Suprapubic skin (tissue), 4 donors: Measurements from ENCODE around the gene NSFL1C. TPM values are rescaled to one million over a fixed set of nuclear protein-coding genes. Genes with fewer than 3 reads are reported as not detected.

Experiments
- DNase-seq, 2 donors: peaks; one replicate each; pipeline ENCODE4 v3.0.0-alpha.2; 2019; ENCODE audit warnings: low spot score in 2 of 2
- H3K27ac ChIP-seq: fragments of 200-600 bp; sonication (generic); one replicate; pipeline ENCODE4 v1.5.1; 2019
- H3K27me3 ChIP-seq: fragments of 200-600 bp; sonication (generic); one replicate; pipeline ENCODE4 v1.5.1; 2019
- H3K36me3 ChIP-seq: fragments of 200-600 bp; sonication (generic); one replicate; pipeline ENCODE4 v1.5.1; 2019
- H3K4me1 ChIP-seq: fragments of 200-600 bp; sonication (generic); one replicate; pipeline ENCODE4 v1.5.1; 2019
- H3K4me3 ChIP-seq: fragments of 200-600 bp; sonication (generic); one replicate; pipeline ENCODE4 v1.5.1; 2019; ENCODE audit warnings: mild to moderate bottlenecking
- H3K9me3 ChIP-seq: fragments of 200-600 bp; sonication (generic); one replicate; pipeline ENCODE4 v1.5.1; 2019
- EP300 ChIP-seq: sonication (generic); formaldehyde crosslinking; IDR thresholded peaks from one replicate; pipeline ENCODE4 v1.6.1; 2017; ENCODE audit warnings: antibody characterized with exemption
- POLR2A ChIP-seq, 2 donors: fragments of 450-650 bp; IDR thresholded peaks; one replicate each; pipeline ENCODE4 v1.6.1; 2017; ENCODE audit warnings: antibody characterized with exemption in 2 of 2, mild to moderate bottlenecking in 2 of 2, moderate library complexity in 2 of 2
- POLR2AphosphoS5 ChIP-seq, 3 donors: sonication (generic); formaldehyde crosslinking; IDR thresholded peaks; one replicate each; pipeline ENCODE4 v1.6.1; 2017; ENCODE audit warnings: antibody characterized with exemption in 3 of 3
- WGBS: methylation state at CpG from one replicate; pipeline ENCODE4 v1.1.5; 2018; 5-methylcytosine and 5-hydroxymethylcytosine counted together
- total RNA-seq, 4 donors: library from RNA; depleted of rRNA; stranded (reverse); fragments of >200 nt; gene quantifications; one replicate each; pipeline ENCODE4 v1.1.0, GENCODE V29; 2016
- TF ChIP-seq, protein P1 (sequence below), 2 donors: fragments of 200-600 bp in 1 of 2; fragments of 450-650 bp in 1 of 2; sonication (generic) in 1 of 2; IDR thresholded peaks; one replicate each; pipeline ENCODE4 v1.5.1; 2016 to 2019; ENCODE audit warnings: antibody characterized with exemption in 2 of 2, mild to moderate bottlenecking in 1 of 2, moderate library complexity in 1 of 2

NSFL1C gene
- 10 to 100 TPM; 55.0 to 75.3 (median 64.3) TPM for total RNA-seq

DNA sequence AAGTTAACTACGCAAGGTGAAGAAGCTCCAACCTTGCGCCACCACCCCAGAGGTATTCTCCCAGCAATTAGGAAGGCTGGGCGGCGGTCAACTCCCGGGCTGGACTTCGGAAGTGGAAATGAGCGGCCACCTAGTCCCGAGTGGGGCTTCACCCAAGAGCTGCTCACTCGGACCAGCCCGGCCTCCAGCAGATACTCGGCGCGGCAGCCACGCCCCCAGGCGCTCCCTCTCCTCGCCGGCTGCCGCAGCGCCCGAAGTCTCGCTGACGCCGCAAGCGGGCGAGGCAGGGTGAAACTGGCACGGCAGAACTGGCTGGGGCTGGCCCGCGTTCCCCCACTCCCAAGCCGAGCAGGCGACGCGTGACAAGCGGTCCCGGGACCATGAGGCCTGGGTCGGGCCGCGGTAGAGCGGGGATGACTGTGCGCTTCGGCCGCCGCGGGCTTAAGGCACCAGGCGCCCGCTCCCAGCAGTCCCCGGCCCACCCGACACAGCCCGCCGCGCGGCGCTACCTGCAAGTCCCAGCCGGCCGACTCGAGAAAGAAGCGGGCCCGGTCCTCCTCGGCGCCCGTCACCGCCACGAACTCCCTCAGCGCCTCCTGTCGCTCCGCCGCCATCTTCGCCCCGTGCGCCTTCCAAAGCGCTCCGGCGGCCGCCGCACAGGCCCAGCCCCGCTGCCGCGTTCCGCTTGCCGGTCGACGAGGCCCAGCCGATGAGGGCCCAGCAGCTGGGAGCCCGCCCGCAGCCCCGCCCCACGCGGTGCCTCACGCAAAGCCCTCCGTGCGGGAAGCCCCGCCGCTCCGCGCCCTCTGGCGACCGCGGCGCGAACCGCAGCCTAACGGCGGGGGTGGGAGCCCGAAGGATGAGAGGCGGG, at the start of gene NSFL1C:
Gene NSFL1C (minus strand): TSS at position 639 of the 871 bp plus-strand sequence. CDS start 25 bp downstream, at position 614.
- H3K27me3 ChIP-seq = no peaks in the 10 kb centered on the region
- peak; percentile 95 to 97 for DNase-seq
- H3K4me3 ChIP-seq = peak within 1 kb of the TSS; percentile 93
- peaks cover 17% of the 10 kb centered on the region for H3K36me3 ChIP-seq
- H3K27ac ChIP-seq = peak within 1 kb of the TSS; percentile 96
- TF ChIP-seq EP300 = no peak
- TF ChIP-seq, protein P1, sequence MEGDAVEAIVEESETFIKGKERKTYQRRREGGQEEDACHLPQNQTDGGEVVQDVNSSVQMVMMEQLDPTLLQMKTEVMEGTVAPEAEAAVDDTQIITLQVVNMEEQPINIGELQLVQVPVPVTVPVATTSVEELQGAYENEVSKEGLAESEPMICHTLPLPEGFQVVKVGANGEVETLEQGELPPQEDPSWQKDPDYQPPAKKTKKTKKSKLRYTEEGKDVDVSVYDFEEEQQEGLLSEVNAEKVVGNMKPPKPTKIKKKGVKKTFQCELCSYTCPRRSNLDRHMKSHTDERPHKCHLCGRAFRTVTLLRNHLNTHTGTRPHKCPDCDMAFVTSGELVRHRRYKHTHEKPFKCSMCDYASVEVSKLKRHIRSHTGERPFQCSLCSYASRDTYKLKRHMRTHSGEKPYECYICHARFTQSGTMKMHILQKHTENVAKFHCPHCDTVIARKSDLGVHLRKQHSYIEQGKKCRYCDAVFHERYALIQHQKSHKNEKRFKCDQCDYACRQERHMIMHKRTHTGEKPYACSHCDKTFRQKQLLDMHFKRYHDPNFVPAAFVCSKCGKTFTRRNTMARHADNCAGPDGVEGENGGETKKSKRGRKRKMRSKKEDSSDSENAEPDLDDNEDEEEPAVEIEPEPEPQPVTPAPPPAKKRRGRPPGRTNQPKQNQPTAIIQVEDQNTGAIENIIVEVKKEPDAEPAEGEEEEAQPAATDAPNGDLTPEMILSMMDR (IDR thresholded peaks at IDR 0.05) = peak; percentile 90 to 100
- peak in 2 of 3 donors; percentile 38 to 86 for TF ChIP-seq POLR2AphosphoS5 (IDR thresholded peaks at IDR 0.05)
- peak in 1 of 2 donors; percentile 36 for TF ChIP-seq POLR2A (IDR thresholded peaks at IDR 0.05)
- H3K4me1 ChIP-seq = peaks cover 66% of the 10 kb centered on the region
- no peaks in the 10 kb centered on the region for H3K9me3 ChIP-seq
- WGBS = under 1% methylated on average over 61 of the region's 104 CpGs

- Histone ChIP-seq H3K4me3 (no peak overlapping the region), H3K4me1 (no peaks in the 10 kb centered on the region), H3K9me3 (no peaks in the 10 kb centered on the region), H3K27me3 (peaks cover 15% of the 10 kb centered on the region), H3K27ac (no peak overlapping the region), H3K36me3 (no peaks in the 10 kb centered on the region)
- no peak for DNase-seq
- 88% methylated on average over 1 of the region's 1 CpG for WGBS
- TF ChIP-seq EP300 = no peak
- no peak for TF ChIP-seq POLR2A (IDR thresholded peaks at IDR 0.05)
Observed at GRCh38 chr20:1513801-1514200, 47.2 kb upstream of the NSFL1C start.

DNA sequence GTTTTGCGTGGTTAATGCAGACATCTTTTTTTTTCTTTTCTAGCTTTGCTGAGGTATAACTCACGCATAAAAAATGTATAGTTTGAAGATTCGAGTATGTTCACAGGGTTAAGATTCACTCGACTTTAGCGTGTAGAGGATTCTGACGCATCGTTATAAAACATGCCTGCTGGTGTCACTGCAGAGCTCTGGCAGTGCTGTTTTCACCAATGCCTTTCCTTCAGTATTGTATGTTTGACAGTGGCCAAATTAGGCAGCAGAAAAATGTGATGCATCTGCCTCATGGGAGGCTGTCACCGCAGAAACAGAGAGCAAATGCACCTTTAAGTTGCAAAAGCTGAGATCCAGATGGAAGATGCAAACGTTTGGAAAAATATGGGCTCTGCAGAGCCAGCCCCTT, 42.6 kb upstream of the NSFL1C start:
- 29% methylated on average over 9 of the region's 9 CpGs for WGBS
- TF ChIP-seq, protein P1 (IDR thresholded peaks at IDR 0.05) = peak in 1 of 2 donors; percentile 10
- no peak for TF ChIP-seq EP300

GRCh38 chr20:1508574-1508973, 41.9 kb upstream of the NSFL1C start:
- Histone ChIP-seq H3K36me3 (no peaks in the 10 kb centered on the region), H3K4me1 (no peaks in the 10 kb centered on the region), H3K4me3 (no peak overlapping the region), H3K27ac (no peak overlapping the region), H3K9me3 (no peaks in the 10 kb centered on the region), H3K27me3 (peaks cover 9% of the 10 kb centered on the region)
- TF ChIP-seq POLR2AphosphoS5 (IDR thresholded peaks at IDR 0.05) (no peak), POLR2A (IDR thresholded peaks at IDR 0.05) (no peak), EP300 (no peak)
- TF ChIP-seq, protein P1 (IDR thresholded peaks at IDR 0.05) = no peak
- DNase-seq = no peak

More for the DNA sequence above, 42.6 kb upstream of the NSFL1C start:
- Histone ChIP-seq H3K36me3 (no peaks in the 10 kb centered on the region), H3K27ac (no peak overlapping the region), H3K4me3 (no peak overlapping the region), H3K9me3 (no peaks in the 10 kb centered on the region), H3K27me3 (peaks cover 9% of the 10 kb centered on the region), H3K4me1 (no peaks in the 10 kb centered on the region)
- DNase-seq = no peak

GRCh38 chr20:1507276-1507675, 40.6 kb upstream of the NSFL1C start:
- Histone ChIP-seq H3K36me3 (no peaks in the 10 kb centered on the region), H3K4me1 (peaks cover 4% of the 10 kb centered on the region), H3K9me3 (no peaks in the 10 kb centered on the region), H3K4me3 (no peak overlapping the region), H3K27me3 (peaks cover 9% of the 10 kb centered on the region), H3K27ac (no peak overlapping the region)
- no peak for DNase-seq
- TF ChIP-seq POLR2AphosphoS5 (IDR thresholded peaks at IDR 0.05) (no peak), POLR2A (IDR thresholded peaks at IDR 0.05) (no peak), EP300 (no peak)
- TF ChIP-seq, protein P1 (IDR thresholded peaks at IDR 0.05) = no peak
- 86% methylated on average over 3 of the region's 3 CpGs for WGBS
